Stimulated activated CD4-positive, alpha-beta T cell treated with anti-CD3 and anti-CD28 coated beads, Interleukin-12 subunit alpha, Interleukin-12 subunit beta, amount 100 ng/mL, for 48 hours (primary cell): ENCODE measurements around the gene ADRM1.

Experiments
- DNase-seq, 3 donors: peaks; one replicate each; pipeline ENCODE4 v3.0.0-alpha.2; 2020; ENCODE audit warnings: low read depth in 2 of 3, low spot score in 1 of 3

The ADRM1 gene

GRCh38 chr20:62309947-62310756 lies 7.4 kb downstream of the ADRM1 start:
- DNase-seq = no peak

- DNase-seq = no peak
Observed at GRCh38 chr20:62310757-62311121, 7.9 kb downstream of the ADRM1 start.

DNA sequence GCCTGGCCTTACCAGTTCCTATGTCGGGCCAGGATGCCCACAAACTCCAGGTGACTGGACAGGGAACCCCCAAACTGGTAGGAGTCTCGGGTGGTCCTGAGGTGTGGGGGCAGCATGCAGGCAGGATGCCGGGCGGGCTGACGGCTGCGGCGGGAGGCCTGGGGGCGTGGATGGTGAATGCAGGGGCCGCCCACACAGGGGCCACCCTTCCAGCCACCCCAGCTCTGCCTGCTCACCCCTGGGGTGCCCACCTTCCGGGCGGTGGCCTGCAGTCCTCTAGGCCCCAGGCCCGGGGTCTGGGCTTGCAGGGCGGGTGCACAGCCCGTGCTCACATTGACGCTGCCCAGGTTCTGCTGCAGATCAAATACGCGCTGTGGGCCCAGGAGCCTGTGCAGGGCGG lies 8.4 kb downstream of the ADRM1 start:
- no peak for DNase-seq

DNA sequence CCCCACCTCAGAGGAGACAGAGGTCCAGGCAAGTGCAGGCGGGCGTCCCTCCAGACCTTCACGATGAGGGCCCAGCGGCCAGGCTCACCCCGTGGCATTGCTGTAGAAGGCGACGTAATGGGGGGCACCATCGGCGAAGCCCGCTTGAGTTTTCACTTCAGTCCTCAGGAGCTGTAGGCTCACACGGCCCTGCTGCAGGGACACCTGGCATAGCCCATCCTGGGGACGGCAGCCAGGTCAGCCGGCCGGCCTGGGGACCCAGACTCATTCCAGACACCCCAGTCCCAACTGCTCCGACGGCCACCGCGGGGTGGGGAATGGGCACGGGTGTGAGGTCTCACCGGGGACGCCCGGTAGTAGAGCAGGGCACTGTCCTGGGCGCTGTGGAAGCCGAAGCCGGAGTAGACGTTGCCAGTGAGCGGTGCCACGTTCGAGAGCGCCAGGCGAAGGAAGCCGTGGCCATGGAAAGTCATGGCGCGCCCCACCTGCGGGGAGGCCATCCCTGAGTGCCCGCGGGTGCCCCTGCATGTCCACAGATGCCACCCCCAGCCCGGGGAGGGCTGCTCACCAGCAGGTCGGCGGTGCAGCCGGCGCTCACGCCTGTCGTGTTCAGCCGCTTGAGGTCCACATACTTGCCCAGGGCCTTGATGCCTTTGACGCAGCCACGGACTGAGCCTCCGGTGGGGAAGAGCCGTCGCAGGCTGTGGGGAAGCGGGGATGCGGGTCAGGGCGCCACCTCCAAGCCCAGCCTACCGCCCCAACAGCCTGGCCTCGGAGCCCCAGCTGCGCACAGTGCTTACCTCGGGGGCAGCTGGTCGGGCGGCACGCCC lies 9.2 kb downstream of the ADRM1 start:
- DNase-seq = no peak

DNA sequence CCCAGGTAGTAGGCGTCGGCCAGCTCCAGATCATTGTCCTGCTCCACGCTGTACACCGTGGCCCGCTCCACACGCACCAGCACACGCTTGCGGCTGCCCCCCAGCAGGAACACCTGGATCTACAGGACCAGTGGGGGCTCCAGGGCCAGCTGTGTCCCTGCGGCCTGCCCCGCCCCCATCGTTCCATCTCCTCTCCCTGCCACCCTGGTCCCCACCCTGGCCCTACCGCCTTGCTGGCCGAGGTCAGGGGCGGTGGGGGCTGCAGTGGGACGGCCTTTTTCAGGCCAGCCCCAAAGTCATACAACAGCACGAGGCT lies 9.8 kb downstream of the ADRM1 start:
- no peak for DNase-seq

- DNase-seq = no peak
Observed at GRCh38 chr20:62313021-62313420, 10.2 kb downstream of the ADRM1 start.

GRCh38 chr20:62313460-62314338 lies 10.9 kb downstream of the ADRM1 start:
- no peak for DNase-seq

GRCh38 chr20:62314339-62314638 lies 11.5 kb downstream of the ADRM1 start:
- DNase-seq = no peak

GRCh38 chr20:62314711-62315302 lies 12.0 kb downstream of the ADRM1 start:
- DNase-seq = no peak

DNA sequence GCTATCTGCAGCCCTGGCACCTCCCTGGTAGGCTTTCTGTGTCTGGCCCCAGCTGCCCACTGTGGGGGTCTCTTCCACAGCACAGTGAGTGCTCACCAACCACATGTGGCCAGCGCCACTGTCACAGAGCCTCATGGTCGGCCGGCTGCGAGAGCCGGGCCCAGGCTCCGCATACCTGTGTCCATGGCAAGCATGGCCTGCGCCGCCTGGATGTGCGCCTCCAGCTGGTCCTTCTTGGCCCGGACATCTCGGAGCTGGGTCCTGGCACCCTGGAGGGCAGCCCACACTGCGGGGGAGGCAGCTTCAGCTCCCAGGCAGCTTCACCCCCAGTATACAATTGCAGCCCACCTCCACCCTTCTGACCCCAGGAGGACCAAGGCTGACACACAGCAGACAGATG lies 13.0 kb downstream of the ADRM1 start:
- DNase-seq = no peak

GRCh38 chr20:62316331-62317166 lies 13.8 kb downstream of the ADRM1 start:
- DNase-seq = no peak

GRCh38 chr20:62317167-62317655 lies 14.4 kb downstream of the ADRM1 start:
- no peak for DNase-seq

- no peak for DNase-seq
Observed at GRCh38 chr20:62318400-62319345, 15.9 kb downstream of the ADRM1 start.

- DNase-seq = no peak
Observed at GRCh38 chr20:62319346-62319909, 16.6 kb downstream of the ADRM1 start.

GRCh38 chr20:62320581-62321354 lies 18.0 kb downstream of the ADRM1 start:
- DNase-seq = no peak

DNA sequence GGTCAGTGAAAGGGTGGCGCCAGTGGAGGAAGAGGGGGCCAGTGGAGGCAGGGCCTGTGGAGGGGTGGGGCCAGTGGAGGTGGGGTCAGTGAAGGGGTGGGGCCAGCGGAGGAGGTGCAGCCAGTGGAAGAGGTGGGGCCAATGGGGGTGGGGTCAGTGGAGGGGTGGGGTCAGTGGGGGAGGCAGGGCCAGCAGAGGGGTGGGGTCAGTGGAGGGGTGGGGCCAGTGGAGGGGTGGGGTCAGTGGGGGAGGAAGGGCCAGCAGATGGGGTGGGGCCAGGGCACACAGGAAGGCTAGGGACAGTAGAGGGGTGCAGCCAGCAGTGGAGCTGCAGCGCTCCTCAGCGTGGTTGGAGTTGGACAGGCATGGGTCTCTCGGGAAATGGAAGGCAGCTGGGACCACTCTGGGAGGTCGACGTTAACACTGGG lies 18.7 kb downstream of the ADRM1 start:
- DNase-seq = peak in 1 of 3 donors; percentile 10

- no peak for DNase-seq
Observed at GRCh38 chr20:62321975-62322374, 19.2 kb downstream of the ADRM1 start.

- no peak for DNase-seq
Observed at GRCh38 chr20:62322492-62323041, 19.8 kb downstream of the ADRM1 start.
